SK-N-SH (cell line): ENCODE results near the gene UBE2E1. TPM values are rescaled to one million over a fixed set of nuclear protein-coding genes. Genes with fewer than 3 reads are reported as not detected.

Experiments
- CTCF ChIA-PET: fragments of 300-600, 350-600 bp; formaldehyde crosslinking; extraction: SDS; loops from one replicate; lab custom pipeline; 2021; lab: Yijun Ruan, JAX
- POLR2A ChIA-PET: fragments of 350-600 bp; sonication (Branson Sonifier 250); formaldehyde crosslinking; extraction: SDS; loops from one replicate; lab custom pipeline; 2020; ENCODE audit warnings: antibody characterized with exemption, inconsistent platforms; lab: Yijun Ruan, JAX
- DNase-seq: peaks from one replicate; pipeline ENCODE4 v3.0.0; 2012
- H2AFZ ChIP-seq: fragments of 200-600 bp; sonication (generic); 2 replicates; pipeline ENCODE4 v1.8.1; 2016; ENCODE audit warnings: antibody characterized with exemption, mild to moderate bottlenecking, low read depth
- H3F3A ChIP-seq: fragments of 200-600 bp; sonication (generic); replicated peaks from 2 replicates; pipeline ENCODE3; 2016; ENCODE audit warnings: antibody characterized with exemption, mild to moderate bottlenecking; ENCODE audit not compliant: insufficient read depth
- H3K27ac ChIP-seq, 2 experiments: fragments of 200-500 bp in 1 of 2; fragments of 200-600 bp in 1 of 2; sonication (Bioruptor generic) in 1 of 2; sonication (generic), shearing (Covaris generic) in 1 of 2; 2 replicates each; pipeline versions ENCODE4 v1.5.1 to v1.6.1; 2014 to 2016; ENCODE audit warnings: low read depth in 2 of 2, inconsistent platforms in 1 of 2, low read length in 1 of 2, mild to moderate bottlenecking in 1 of 2, mixed read lengths in 1 of 2
- H3K27me3 ChIP-seq: fragments of 200-600 bp; sonication (generic), shearing (Covaris generic); 2 replicates; pipeline ENCODE4 v1.6.1; 2016; ENCODE audit warnings: mixed run types; ENCODE audit not compliant: insufficient read depth
- H3K36me3 ChIP-seq, 2 experiments: fragments of 200-500 bp in 1 of 2; fragments of 200-600 bp in 1 of 2; sonication (Bioruptor generic) in 1 of 2; sonication (generic) in 1 of 2; replicated peaks in 1 of 2; 2 replicates each; pipeline versions ENCODE3 to v1.5.1; 2014 to 2016; ENCODE audit warnings: low read length in 1 of 2, mild to moderate bottlenecking in 1 of 2; ENCODE audit not compliant: insufficient read depth in 2 of 2, control insufficient read depth in 1 of 2
- H3K4me1 ChIP-seq, 2 experiments: fragments of 200-500 bp in 1 of 2; fragments of 200-600 bp in 1 of 2; sonication (Bioruptor generic) in 1 of 2; sonication (generic), shearing (Covaris generic) in 1 of 2; 2 replicates each; pipeline versions ENCODE4 v1.5.1 to v1.6.1; 2014 to 2016; ENCODE audit warnings: low read depth in 1 of 2, low read length in 1 of 2, mixed run types in 1 of 2; ENCODE audit not compliant: insufficient read depth in 2 of 2, control insufficient read depth in 1 of 2
- H3K4me2 ChIP-seq: fragments of 200-600 bp; sonication (generic), shearing (Covaris generic); 2 replicates; pipeline ENCODE4 v1.6.1; 2017; ENCODE audit warnings: mixed run types
- H3K4me3 ChIP-seq, 2 experiments: fragments of 200-500 bp in 1 of 2; fragments of 200-600 bp in 1 of 2; sonication (Bioruptor generic) in 1 of 2; sonication (generic), shearing (Covaris generic) in 1 of 2; 2 replicates each; pipeline versions ENCODE4 v1.5.1 to v1.8.1; 2014 to 2016; ENCODE audit warnings: low read depth in 2 of 2, inconsistent platforms in 1 of 2, low read length in 1 of 2, mild to moderate bottlenecking in 1 of 2, mixed read lengths in 1 of 2, moderate library complexity in 1 of 2
- H3K79me2 ChIP-seq: fragments of 200-600 bp; sonication (generic); 2 replicates; pipeline ENCODE4 v1.8.1; 2017; ENCODE audit warnings: mild to moderate bottlenecking; ENCODE audit not compliant: insufficient read depth
- H3K9ac ChIP-seq: fragments of 200-600 bp; sonication (generic); 2 replicates; pipeline ENCODE4 v1.6.1; 2017; ENCODE audit warnings: mixed run types
- H3K9me2 ChIP-seq: fragments of 200-600 bp; sonication (generic); 2 replicates; pipeline ENCODE4 v1.6.1; 2017; ENCODE audit warnings: mixed run types
- H3K9me3 ChIP-seq: fragments of 200-600 bp; sonication (generic); 2 replicates; pipeline ENCODE4 v1.6.1; 2017; ENCODE audit warnings: mixed run types, mild to moderate bottlenecking, moderate library complexity
- H4K20me1 ChIP-seq: fragments of 200-600 bp; sonication (generic); 2 replicates; pipeline ENCODE4 v1.6.1; 2017; ENCODE audit warnings: mild to moderate bottlenecking, mixed run types; ENCODE audit not compliant: insufficient read depth
- CHD2 ChIP-seq: fragments of 150-350 bp; IDR thresholded peaks from 2 replicates; pipeline ENCODE4 v1.6.1; 2018; ENCODE audit warnings: low read length; ENCODE audit not compliant: partially characterized antibody
- ELF1 ChIP-seq: IDR thresholded peaks from 2 replicates; pipeline ENCODE4 v1.4.0; 2012
- FOSL2 ChIP-seq: IDR thresholded peaks from 2 replicates; pipeline ENCODE4 v1.4.0; 2012; ENCODE audit warnings: low read depth, mild to moderate bottlenecking, moderate library complexity, borderline replicate concordance
- GABPA ChIP-seq: IDR thresholded peaks from 2 replicates; pipeline ENCODE4 v1.4.0; 2012; ENCODE audit warnings: low read depth, mild to moderate bottlenecking
- GATA2 ChIP-seq: sonication (generic); formaldehyde crosslinking; IDR thresholded peaks from 2 replicates; pipeline ENCODE4 v1.5.0; 2020; ENCODE audit warnings: mild to moderate bottlenecking, missing genetic modification reagents
- JUND ChIP-seq: IDR thresholded peaks from 2 replicates; pipeline ENCODE4 v1.4.0; 2012
- MAX ChIP-seq: IDR thresholded peaks from 2 replicates; pipeline ENCODE4 v1.4.0; 2012; ENCODE audit warnings: low read depth
- MXI1 ChIP-seq: IDR thresholded peaks from 2 replicates; pipeline ENCODE4 v1.6.1; 2012; ENCODE audit warnings: mild to moderate bottlenecking, low read depth, low read length, improper control_type of control experiment
- POLR2AphosphoS5 ChIP-seq: IDR thresholded peaks from 2 replicates; pipeline ENCODE4 v1.6.1; 2012; ENCODE audit warnings: low read depth, low read length
- REST ChIP-seq: IDR thresholded peaks from 2 replicates; pipeline ENCODE4 v1.6.1; 2012; ENCODE audit warnings: mild to moderate bottlenecking, low read depth, low read length, moderate library complexity
- SIN3A ChIP-seq: IDR thresholded peaks from 2 replicates; pipeline ENCODE4 v1.6.1; 2012; ENCODE audit warnings: low read depth, mild to moderate bottlenecking, low read length, moderate library complexity, borderline replicate concordance
- TAF1 ChIP-seq: IDR thresholded peaks from 2 replicates; pipeline ENCODE4 v1.6.1; 2012; ENCODE audit warnings: low read depth, mild to moderate bottlenecking, low read length, moderate library complexity, borderline replicate concordance
- TEAD4 ChIP-seq: IDR thresholded peaks from 2 replicates; pipeline ENCODE4 v1.4.0; 2012; ENCODE audit warnings: mild to moderate bottlenecking, borderline replicate concordance; ENCODE audit not compliant: insufficient read depth
- USF2 ChIP-seq: fragments of 150-350 bp; IDR thresholded peaks from 2 replicates; pipeline ENCODE4 v1.6.1; 2017; ENCODE audit warnings: antibody characterized with exemption, low read length, low read depth, borderline replicate concordance
- YY1 ChIP-seq: IDR thresholded peaks from 2 replicates; pipeline ENCODE4 v1.4.0; 2012; ENCODE audit warnings: low read depth, mild to moderate bottlenecking
- WGBS: methylation state at CpG from one replicate; pipeline ENCODE4 v1.1.6; 2017; ENCODE audit warnings: low lambda C conversion rate; 5-methylcytosine and 5-hydroxymethylcytosine counted together
- polyA plus RNA-seq, 3 experiments: library from polyadenylated mRNA; depleted of rRNA; stranded (reverse); fragments of >200 nt; gene quantifications; 2 replicates each; pipeline ENCODE4 v1.2.3, GENCODE V29; 2012

The UBE2E1 gene
- polyA plus RNA-seq, 1 of the 3 experiments (the other 2 are of a cell fraction): 59.9 TPM

DNA sequence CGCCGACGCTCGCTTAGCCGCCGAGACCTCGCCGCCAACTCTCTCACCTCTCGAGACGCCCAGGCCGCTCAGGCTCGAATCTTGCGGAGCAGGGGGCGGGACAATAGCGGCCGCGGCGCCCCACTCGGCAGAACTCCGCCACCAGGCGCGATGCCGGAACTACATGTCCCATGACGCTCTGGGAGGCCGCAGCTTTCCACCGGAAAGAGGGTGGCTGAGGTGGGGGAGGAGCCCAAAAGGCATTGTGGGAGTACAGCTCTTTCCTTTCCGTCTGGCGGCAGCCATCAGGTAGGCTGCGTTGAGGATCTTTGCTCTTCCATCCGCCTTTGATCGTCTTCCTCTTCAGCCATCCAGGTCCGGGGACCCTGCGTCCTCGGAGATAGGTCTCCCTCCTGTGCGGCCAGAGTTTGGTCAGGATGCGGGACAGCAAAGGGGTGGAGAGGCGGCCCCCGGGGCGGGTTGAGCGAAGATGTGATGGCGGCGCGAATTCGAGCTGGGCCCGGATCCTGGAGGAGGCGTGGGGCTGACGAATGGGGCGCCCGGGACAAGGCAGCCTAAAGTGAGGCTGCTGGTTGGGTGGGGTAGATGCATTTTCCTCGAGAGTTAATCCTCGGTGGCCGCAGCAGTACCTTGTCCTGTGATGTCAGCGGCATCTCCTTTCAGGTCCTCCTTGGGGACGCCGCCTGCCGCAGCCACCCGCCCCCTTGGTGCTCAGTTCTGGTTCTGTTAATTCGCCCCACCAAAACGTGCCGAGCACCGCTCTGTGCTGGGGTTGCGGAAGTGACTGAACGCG is 111.3 kb downstream of the UBE2E1 start, which contains the start of the genes NKIRAS1 and RPL15:
NKIRAS1 (minus strand) TSS at position 105 of the 793 bp plus-strand sequence. CDS start 6,086 bp downstream, outside the sequence.
RPL15 (plus strand) TSS at position 247 of the 793 bp plus-strand sequence. CDS start 728 bp downstream, outside the sequence.
- peaks cover 37% of the 10 kb centered on the region for H4K20me1 ChIP-seq
- peaks cover 47% of the 10 kb centered on the region for H3F3A ChIP-seq
- TF ChIP-seq REST (peak; percentile 79), POLR2AphosphoS5 (peak; percentile 100), YY1 (peak; percentile 88), MXI1 (peak; percentile 55), FOSL2 (no peak), MAX (peak; percentile 96), SIN3A (peak; percentile 85), ELF1 (peak; percentile 77), JUND (no peak), GATA2 (CRISPR knock-in tag) (no peak), USF2 (no peak), CHD2 (peak; percentile 87), TAF1 (peak; percentile 99), TEAD4 (0 out of 2 replicates have a peak, but pooled peaks have one; percentile 6), GABPA (peak; percentile 89)
- TF ChIP-seq, all 33 proteins: peak for 11
- H3K79me2 ChIP-seq: peaks cover 81% of the 10 kb centered on the region
- H3K9me3 ChIP-seq: no peaks in the 10 kb centered on the region
- peak within 1 kb of the TSS; percentile 76 for H2AFZ ChIP-seq
- H3K36me3 ChIP-seq: peaks cover 32 to 34% of the 10 kb centered on the region in 2 experiments
- ChIA-PET POLR2A (interaction anchor here (0.6 to 2.7 kb wide), 43 partner anchors 8 to 734 kb away, joined by 3 to 49 read pairs (median 5); partner anchors contain the start of gene NR1D2), CTCF (interaction anchor here (0.7 to 2.4 kb wide), 7 partner anchors 10 to 322 kb away, joined by 3 to 11 read pairs (median 3); no protein-coding TSS in a partner anchor)
- no peaks in the 10 kb centered on the region for H3K27me3 ChIP-seq
- H3K4me3 ChIP-seq: peak within 1 kb of the TSS; percentile 94 to 96
- WGBS: 3% methylated on average over 25 of the region's 64 CpGs
- peak within 1 kb of the TSS; percentile 79 to 94 for H3K27ac ChIP-seq
- H3K4me2 ChIP-seq: peak within 1 kb of the TSS; percentile 98
- peak; percentile 95 for DNase-seq
- H3K9me2 ChIP-seq: no peaks in the 10 kb centered on the region
- H3K4me1 ChIP-seq: peaks cover 0 to 19% of the 10 kb centered on the region in 2 experiments; a peak in 3 of 4 replicates
- peak within 1 kb of the TSS; percentile 97 for H3K9ac ChIP-seq
